ENCODE data around the gene PPP1R2.

GRCh38 chr3:195584543-195584870 is 41.4 kb upstream of the PPP1R2 start:
- TF ChIP-seq EZH2 (IDR thresholded peaks at IDR 0.05) (no peak), POLR2AphosphoS5 (IDR thresholded peaks at IDR 0.05; ENCODE audit: borderline replicate concordance, low read depth, low read length) (no peak)
